Skin of body (tissue), 2 donors: ENCODE data around the gene RRBP1. TPM values are rescaled to one million over a fixed set of nuclear protein-coding genes. Genes with fewer than 3 reads are reported as not detected.
"Not testable (repeated sequence)": the region's sequence is repeated elsewhere in the genome, so short reads cannot be mapped to it uniquely, and the experiment has no call there.

Experiments used
- DNase-seq: peaks from one replicate; lab custom pipeline; 2025; lab: John Stamatoyannopoulos, UW
- total RNA-seq: library from RNA; depleted of rRNA; stranded (reverse); fragments of >200 nt; gene quantifications from one replicate; pipeline ENCODE4 v1.2.3, GENCODE V29; 2014

RRBP1 gene
- total RNA-seq, 1 donor from 2014 or later: 118 TPM

DNA sequence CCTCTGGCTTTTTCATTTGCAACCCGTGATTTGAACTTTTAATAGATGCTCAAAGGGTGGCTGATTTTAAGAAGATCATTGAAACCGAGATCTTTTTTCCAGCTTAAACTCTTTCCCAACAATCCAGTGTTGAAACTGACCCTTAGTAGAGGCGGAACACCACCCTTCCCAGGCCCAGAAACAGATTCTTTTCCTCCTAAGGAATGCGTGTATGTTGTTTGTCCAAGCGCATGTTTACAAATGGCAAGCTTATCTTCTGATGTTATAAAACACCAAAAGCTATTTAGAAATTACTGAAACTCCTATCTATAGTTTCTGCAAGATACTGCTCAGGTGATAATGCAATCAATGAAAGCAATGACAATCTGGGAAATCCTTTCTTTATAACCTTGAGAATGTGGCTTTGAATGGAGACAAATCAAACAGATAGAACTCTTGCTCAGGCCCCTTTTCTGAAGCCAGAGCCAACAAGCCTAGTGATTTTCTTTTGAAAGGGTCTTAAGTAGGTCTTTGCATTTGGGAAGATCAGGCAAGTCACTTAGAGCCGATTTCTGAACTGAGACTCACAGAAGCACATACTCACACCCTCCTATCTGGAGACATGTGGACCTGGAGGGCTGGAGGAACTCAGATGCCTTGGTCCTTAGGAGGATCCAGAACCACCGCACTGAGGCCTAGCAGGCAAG, 26.8 kb upstream of the RRBP1 start:
- no peak for DNase-seq

DNA sequence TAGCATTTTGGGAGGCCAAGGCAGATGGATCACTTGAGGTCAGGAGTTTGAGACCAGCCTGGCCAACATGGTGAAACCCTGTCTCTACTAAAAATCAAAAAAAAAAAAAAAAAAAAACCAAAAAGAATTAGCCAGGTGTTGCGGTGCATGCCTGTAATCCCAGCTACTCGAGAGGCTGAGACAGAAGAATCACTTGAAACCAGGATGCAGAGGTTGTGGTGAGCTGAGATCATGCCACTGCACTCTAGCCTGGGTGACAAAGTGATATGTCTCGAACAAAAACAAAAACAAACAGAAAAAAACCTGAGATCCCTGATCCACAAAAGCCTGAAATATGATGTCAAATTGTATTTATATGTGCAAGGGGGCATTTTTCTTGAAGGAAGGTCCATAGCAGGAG, 25.9 kb upstream of the RRBP1 start:
- DNase-seq: not testable (repeated sequence)

DNA sequence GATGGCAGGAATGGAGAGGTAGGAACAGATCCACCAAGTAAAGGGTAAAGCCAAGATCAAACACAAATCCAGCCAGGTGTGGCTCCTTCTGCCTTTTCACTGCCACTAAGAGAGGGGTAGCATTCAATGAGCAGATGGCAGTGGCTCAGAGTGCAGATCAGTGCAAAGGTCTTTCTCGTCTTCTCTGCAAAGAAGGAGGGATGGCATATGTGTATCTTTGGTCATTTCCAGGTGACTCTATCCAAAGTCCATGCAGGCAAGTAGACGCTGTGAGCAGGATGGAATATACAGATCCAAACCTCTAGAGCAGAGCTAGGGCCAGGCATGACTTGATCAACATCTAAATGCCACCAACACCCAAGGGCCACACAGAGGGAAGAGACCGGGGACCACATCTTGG, 24.6 kb upstream of the RRBP1 start:
- no peak for DNase-seq

DNA sequence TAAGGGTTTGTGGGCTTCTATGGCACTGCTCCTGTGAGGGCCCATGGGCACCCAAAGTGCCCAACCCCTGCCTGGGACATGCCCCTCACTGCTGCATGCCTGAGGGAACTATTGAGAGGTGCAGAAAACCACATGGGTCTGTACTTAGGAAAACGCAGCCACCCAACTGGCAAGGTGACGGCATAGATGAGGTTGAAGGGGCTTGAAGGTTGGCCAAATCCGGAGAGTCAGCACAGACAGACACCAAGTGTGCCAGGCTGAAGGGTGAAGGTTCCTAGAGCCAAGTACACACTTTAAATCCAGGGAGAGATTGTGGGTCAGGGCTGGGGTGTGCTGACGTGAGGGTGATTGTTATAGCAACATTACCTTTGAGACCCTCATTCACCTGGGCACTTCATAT, 23.9 kb upstream of the RRBP1 start:
- no peak for DNase-seq

DNA sequence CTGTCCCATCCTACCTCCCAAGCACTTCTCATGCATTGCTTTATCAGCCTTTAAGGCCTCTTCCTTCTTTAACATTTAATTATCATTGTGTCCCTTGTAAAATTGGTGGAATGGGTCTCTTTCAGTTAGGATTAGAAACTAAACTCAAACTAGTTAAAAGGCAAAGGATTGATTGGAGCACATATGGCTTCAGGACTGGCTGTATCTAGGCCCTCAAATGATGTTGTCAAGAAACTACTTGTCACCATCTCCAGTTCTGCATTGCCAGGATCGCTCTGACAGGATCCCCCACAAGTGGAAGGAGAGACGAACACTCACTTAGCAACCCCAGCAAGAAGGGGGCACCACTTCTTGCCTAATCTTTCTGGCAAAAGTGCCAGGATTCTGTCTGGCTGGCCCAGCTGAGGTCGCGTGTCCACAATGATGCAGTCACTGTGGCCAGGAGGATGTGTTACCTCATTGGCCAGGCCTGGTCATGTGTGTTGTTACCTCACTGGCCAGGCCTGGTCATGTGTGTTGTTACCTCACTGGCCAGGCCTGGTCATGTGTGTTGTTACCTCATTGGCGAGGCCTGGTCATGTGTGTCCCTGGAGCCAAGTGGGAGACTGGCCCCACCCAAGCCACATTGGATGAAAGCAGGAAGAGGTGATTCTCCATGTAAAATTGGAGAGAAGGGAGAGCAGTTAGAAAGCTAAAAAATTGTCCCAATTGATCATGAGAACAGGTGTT, 22.7 kb upstream of the RRBP1 start:
- no peak for DNase-seq

DNA sequence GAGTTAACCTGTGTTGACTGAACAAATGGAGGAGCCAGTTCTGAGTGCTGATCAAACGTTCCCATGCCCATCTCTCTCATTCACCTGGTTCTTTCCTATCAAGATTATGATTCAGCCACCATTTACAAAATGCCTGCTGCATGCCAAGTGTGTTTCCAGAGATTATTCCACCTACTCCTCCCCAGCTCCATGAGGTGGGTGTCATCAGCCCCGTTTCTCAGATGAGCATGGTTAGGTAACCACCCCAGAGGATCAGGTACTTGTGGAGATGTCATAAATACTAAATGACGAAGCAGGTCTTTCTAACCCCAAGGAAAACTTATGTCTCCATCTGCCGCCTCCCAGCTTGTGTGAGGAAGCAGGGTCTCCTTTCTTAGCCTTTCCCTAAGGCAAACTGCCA, 19.8 kb upstream of the RRBP1 start:
- DNase-seq: no peak

DNA sequence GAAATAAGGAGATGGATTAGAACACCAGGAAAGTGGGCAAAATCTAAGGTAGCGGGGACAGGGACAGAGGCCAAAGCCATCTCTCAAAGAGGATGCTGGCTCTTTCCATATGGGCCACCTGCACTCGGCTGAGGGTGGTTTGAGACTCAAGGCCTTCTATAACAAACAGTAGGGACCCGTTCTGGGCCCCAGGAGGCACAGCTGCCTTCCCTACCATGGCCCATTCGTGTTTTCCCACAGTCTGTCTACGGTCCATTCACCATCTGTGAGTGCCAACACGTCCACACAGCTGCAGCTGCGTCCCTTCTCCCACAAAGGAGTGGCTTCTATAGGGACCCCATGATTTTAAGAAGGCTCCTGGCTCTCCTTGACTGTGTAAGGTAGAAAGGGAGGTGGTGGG, 18.6 kb upstream of the RRBP1 start:
- DNase-seq: no peak

DNA sequence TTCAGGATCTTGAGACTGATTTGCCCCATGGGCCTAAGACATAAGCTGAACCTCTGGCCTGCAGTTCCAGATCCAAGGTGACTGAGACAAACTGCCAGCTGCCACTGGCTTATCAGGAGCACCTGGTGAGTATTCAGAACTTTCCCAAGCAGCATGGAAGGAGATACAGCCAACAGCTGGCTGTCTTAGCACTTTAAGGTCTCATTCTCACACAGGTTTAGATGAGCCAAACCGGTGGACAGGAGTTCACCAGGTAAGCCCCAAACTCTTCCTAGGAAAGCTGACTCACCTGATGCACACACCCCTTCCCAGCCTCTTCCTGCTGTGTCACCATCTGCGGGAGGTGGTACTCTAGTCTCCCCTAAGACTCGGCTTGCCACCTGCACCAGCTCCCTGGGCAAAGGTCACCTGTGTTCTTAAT, 17.9 kb upstream of the RRBP1 start, which contains the start of gene BANF2:
BANF2 (plus strand) TSS at position 36 of the 421 bp plus-strand sequence. CDS start 25,060 bp downstream, outside the sequence.
- no peak for DNase-seq

DNA sequence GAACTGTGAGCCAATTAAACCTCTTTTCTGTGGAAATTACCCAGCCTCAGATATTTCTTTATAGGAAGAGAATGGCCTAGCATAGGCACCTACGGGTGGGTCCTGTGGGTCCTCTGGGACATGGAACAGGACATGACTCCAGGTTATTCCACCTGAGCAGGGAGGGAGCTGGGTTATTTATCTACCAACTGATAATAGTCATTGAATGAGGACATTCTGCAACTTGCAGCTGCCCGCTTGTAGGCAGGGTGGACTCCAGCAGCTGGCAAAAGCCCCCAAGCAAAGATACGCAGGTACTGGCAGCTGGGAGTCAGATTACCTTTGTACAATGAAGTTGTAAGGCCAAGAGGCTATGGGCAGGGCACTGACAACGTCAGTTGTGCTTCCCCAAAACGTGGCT, 16.3 kb upstream of the RRBP1 start:
- no peak for DNase-seq

DNA sequence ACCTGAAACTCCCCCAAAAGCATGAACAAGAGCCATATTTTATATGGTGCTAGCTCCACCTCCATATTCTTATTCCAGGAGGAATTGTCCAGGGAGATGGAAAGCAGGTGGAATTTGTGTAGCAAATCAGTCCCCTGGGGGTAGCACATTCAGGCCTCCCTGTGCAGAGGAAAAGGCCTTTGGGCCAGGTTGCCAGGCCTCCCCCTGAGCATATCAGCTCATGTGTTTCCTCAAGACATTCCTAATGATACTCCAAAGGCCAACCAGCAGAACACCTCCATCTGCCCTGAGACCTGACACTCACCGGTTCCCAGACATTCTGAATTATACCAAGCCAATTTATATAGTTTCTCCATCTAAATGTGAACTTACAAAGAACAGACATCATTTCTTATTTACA, 15.1 kb upstream of the RRBP1 start:
- no peak for DNase-seq

DNA sequence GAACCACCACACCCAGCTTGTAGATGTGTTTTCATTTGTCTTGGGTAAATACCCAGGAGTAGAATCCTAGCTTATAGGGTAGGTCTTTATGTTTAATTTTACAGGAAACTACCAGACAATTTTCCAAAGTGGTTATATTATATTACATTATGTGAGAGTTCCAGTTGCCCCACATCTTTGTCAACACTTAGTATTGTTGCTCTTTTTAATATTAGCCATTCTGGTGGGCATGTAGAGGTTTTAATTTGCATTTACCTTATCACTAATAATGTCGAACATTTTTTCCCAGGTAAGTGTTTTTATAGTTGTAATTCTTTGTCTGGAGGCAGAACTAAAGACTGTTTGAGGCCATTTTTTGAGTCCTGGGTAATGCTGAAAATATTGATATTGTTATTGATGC, 14.2 kb upstream of the RRBP1 start:
- DNase-seq: no peak

DNA sequence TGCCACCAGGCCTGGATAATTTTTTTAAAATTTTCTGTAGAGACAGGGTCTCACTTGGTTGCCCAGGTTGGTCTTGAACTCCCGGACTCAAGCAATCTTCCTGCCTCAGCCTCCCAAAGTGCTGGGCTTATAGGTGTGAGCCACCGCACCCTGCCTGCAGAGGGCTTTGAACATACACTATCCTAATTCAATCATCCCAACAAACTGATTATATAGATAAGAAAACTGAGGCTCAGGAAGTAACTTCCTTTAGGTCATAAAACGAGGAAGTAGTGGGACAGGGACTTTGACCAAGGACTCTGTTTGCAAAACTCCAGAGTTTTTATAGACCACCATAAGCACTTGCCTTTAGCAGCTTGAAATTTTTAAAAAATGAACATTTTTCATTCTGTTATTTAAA, 12.7 kb upstream of the RRBP1 start:
- DNase-seq: no peak

DNA sequence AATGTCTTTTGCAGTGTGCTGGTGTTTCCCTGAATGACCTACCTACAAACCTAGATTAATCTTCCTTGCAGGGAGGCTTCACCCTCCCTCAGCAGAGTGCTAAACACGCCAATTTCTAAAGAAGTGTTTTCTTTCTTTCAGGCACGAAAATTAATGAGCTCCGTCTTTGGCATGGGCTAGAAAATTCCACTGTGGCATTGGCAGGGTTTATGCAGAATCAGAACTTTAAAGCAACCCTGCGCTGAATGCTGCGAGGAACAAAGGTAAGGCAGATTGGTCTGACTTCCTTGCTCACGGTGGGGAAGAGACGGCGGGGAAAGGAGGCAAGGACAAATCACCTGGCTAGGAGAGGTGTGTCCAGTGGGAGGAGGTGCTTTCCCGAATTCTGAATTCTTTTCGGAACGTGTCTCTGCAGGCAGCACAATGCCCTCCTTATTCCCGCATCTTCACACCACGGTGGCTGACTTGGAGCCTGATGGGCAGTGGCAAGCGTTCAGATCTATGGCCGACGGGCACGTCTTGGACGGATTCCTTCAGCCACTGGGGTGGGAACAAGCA, 11.5 kb upstream of the RRBP1 start:
- DNase-seq: no peak

DNA sequence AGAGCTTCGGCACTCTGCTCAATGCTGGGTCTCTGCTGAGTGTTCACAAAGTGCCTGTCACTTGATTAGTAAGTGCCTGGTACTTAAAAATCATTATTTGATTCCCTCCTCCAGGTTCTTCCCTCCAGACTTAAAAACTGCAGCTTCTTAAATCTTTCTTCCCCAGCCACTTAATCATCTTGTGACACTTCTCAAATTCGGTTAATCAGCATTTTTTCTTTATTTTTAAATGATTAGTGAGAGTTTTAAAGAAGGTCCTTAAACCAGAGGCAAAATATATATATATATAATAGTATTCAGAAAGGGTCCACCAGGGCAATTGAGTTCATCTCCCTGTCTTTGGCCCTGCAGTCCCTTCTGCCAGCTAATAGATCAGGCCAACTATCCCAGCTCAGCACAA, 9.7 kb upstream of the RRBP1 start:
- DNase-seq: no peak

DNA sequence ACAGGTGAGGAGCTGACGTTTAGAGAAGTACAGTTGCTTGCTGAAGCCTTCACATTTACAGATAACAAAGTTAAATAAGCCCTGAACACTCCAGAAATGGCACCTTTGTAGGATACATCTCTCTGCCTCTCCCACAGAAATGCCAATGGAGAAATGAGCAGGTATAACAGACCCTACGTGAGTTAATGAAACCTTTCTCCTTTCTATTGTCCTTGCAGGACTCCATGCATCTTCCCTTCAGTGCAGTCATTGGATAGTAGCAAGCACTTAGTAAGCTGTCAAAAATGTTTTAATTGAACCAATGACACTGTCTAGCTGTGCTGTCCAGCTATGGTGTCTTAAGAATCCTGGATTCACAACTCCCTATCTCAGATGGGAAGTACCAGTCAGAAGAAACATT, 8.1 kb upstream of the RRBP1 start:
- DNase-seq: no peak

DNA sequence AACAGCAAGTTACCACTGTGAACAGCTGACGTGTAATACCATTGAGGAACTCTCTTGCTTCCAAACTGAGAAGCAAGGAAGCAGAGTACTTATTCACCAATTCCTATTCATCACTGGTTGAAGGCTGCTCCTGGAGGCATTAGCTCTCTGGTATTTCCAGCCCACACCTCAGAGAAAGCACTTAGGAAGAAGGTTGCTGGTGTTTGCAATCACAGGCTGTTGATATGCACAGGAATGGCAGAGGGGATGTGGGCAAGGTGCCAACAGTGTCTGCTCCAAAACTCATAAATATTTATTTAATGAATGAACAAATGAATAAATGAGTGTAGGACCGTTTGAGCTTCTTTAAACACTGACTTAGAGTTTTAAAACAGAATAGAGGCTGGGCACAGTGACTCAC, 6.9 kb upstream of the RRBP1 start:
- no peak for DNase-seq

DNA sequence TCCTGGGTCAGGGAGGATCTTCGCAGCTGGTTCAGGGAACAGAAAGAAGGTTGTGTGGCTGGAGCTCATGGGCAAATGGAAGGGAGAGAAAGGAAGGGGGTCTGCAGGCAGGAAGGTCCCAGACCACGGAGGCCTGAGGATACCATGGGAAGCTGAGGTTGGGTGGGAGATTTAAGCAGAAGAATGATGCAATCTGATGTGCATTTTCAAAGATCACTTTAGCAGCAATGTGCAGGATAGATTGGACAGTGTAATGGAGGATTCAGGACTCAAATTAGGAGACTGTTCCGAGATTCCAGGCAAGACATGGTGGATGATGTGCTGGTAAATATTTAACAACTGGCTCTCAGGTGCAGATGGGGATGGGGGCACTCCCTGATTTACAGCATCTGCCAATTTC, 5.8 kb upstream of the RRBP1 start:
- no peak for DNase-seq

DNA sequence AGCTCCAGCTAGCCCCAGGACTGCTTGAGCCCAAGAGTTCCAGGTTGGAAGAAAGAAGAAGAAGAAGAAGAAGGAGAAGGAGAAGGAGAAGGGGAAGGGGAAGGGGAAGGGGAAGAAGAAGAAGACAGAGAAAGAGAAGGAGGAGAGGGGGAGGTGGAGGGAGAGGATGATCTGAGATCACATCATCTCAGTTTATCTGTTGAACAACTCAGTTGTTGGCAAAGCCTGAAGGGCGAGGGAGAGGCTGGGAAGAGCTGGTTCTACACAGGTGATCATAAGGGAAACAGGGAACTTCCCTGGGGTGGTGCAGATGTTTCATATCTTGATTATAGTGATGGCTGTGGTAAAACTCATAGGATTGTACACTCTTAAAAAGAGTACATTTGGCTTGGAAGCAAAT, 3.1 kb upstream of the RRBP1 start:
- DNase-seq: no peak

DNA sequence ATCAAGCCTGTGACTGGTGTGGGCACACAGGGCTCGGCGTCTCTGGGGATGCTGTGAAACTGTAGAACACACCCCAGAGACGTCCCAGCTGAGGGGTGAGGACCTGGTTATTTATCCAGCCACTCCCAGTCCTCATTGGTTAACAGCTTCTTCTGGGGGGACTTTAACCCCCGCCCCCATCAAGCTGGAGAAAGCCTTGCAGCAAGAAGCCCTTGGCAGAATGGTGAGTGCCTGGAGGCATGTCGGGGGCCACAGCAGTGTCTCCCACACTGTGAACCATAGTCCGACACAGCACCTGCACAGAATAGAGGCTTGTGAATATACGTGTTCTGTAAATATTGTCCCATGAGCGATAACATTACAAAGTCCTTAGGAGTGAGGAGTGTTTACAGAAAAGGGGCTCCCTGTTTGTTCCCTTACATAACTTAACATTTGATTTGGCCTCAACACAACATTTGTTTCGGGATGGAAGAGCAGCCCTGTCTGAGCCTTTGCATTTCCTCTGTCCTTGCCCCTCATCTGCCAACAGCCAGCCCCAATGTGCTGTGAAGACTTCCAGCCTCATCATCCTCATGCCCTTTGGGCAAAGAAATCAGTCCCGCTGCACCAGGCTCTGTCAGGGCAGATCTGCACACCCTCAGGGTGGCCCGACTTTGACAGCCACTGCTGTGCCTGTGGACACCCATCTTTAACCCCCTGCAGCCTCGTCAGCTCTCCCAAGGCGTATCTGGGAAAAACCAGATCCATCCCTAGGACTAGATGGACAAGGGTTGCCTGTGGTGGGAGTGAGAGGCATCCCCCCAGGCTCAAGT, 2.2 kb upstream of the RRBP1 start:
- no peak for DNase-seq

DNA sequence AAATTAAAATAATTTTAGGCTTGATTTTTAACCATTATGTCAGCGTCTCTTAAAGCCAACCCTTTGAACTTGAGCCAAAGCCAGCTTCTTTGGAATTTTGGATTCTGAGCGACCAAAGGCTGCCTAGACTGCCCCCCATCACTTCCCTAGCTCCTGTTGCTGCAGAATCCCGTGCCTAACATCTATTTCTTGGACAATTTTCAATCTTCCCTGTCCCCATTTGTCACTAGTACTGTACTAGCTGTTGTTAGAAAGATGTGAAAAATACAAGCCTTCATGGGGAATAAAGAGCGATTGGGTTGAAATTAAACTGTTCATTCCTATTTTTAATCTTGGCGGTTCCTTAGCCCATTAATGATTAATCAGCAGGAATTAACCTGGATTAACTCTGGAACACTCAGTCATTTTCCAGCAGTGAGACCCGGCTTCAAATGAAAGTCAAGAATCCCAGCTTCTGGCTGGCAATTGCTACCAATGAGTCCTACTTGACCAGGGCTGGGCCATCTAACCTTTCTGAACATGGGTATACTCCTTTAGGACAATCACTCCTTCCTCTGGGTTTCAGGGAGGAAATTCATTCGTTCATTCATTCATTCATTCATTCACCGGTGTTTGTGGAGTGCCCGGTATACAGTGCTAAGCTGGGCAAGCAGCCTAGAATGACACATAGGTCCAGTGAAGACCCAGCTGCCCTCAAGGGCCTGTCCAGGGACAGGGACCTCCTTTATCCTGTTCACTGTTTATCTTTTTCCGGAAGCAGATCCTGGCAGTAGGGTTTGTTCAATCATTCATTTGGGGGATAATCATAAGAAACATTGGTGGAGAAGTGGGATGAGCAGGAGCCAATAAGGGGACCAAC, 1.4 kb upstream of the RRBP1 start:
- DNase-seq: no peak

DNA sequence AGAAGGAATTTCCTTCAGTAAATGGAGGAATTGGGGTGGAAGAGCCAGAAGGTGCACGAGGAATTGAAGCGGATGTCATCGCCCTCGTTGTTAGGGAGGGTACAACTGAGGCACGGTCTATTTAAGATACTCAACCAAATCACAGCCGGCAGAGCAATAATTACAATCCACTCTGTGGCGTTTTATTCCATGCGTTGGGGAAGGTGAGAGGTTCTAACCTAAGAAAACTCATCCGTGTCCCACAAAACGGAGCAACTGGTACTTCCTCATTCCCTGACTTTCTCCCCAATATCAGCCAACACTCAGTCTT, 802 bp upstream of the RRBP1 start:
- no peak for DNase-seq
